GM12872 (cell line): ENCODE measurements around the gene ZNF555.

Source experiments
- CTCF ChIP-seq: IDR thresholded peaks from 3 replicates; pipeline ENCODE4 v1.5.1; 2011; ENCODE audit warnings: low read depth, mild to moderate bottlenecking, low read length, moderate library complexity; ENCODE audit not compliant: insufficient read depth

ZNF555 gene

GRCh38 chr19:2805261-2805900 lies 35.9 kb upstream of the ZNF555 start:
- TF ChIP-seq CTCF: no peak

GRCh38 chr19:2805991-2806649 lies 35.2 kb upstream of the ZNF555 start:
- no peak for TF ChIP-seq CTCF

- TF ChIP-seq CTCF: no peak
These were observed 34.4 kb upstream of the ZNF555 start for GRCh38 chr19:2806736-2807378.

- TF ChIP-seq CTCF: no peak
These were observed 33.7 kb upstream of the ZNF555 start for GRCh38 chr19:2807379-2808128.

- TF ChIP-seq CTCF: no peak
These were observed 32.9 kb upstream of the ZNF555 start for GRCh38 chr19:2808129-2808941.

- no peak for TF ChIP-seq CTCF
These were observed 31.7 kb upstream of the ZNF555 start for GRCh38 chr19:2809387-2810140.
